ENCODE results near the gene WEE2. TPM values are rescaled to one million over a fixed set of nuclear protein-coding genes. Genes with fewer than 3 reads are reported as not detected.
A peak's percentile ranks its signal among the peaks of the same experiment; 100 is the strongest.

Gene WEE2
- total RNA-seq, 1 experiment from 2014 or later, result 0.04 TPM

- TF ChIP-seq, protein P1, sequence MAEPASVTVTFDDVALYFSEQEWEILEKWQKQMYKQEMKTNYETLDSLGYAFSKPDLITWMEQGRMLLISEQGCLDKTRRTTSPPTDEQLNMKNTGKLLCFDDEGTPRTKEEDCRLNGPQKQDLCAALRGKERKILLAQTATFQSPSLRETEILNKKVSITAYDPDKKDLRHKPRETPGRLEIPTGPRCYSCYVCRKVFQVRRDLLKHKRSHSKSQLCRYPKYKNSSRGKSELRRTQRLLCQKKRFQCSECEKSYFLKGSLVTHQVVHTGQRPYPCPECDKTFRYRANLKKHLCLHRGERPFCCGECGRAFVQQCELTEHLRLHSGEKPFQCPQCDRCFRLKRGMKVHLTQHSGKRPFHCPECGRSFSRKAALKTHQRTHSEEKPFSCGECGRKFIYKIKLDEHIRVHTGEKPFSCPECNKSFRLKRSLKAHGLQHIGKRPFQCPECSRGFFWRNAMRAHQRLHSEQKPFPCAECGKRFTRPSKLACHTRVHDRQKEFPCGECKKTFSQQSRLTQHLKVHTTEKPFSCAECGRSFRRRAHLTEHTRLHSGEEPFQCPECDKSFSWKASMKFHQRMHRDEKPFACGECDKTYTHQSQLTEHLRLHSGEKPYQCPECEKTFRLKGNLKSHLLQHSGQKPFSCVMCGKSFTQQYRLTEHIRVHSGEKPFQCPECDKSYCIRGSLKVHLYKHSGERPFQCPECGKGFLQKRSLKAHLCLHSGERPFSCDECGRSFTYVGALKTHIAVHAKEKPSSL (CRISPR knock-in tag; conservative IDR thresholded peaks at IDR 0.05), result no peak
- TF ChIP-seq GRHL2 (CRISPR knock-in tag; IDR thresholded peaks at IDR 0.05; ENCODE audit: insufficient replicate concordance, severe bottlenecking) (no peak), EMX1 (CRISPR knock-in tag; IDR thresholded peaks at IDR 0.05) (no peak), PRRX2 (CRISPR knock-in tag; IDR thresholded peaks at IDR 0.05) (no peak), PRDM15 (CRISPR knock-in tag; IDR thresholded peaks at IDR 0.05) (no peak)
Observed at GRCh38 chr7:141666071-141666470, 42.1 kb upstream of the WEE2 start (continued).

DNA sequence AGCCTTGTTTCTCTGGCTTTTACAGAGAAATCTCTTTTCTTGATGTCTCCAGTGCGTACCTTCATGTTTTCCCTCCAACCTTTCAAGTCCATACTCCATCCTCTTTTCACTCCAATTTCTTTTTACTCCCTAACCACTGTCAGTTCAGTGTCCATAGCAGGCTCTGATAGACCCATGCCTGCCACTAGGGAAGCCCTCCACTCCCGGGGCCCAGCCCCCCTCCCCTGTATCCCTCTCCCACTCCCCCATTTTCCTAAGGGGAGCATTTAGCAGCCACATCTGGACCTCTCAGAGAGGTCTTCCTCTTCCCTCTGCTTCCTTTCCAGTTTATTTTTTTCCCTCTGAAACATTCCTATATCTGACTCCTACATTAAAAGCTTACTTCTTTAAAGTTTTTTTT lies 39.3 kb upstream of the WEE2 start:
- H3K4me1 Mint-ChIP-seq, result no peaks in the 10 kb centered on the region; the same call in 1 of the 2 replicates
- TF ChIP-seq STAT6 (CRISPR knock-in tag; conservative IDR thresholded peaks at IDR 0.05; ENCODE audit: low read depth), result no peak
- no peak for TF ChIP-seq FOXP1 (CRISPR knock-in tag; IDR thresholded peaks at IDR 0.05; ENCODE audit: borderline replicate concordance)
- no peak for TF ChIP-seq TEAD4 (CRISPR knock-in tag; IDR thresholded peaks at IDR 0.05)
- no peak for TF ChIP-seq SOX15 (CRISPR knock-in tag; IDR thresholded peaks at IDR 0.05)
- TF ChIP-seq ZNF423 (CRISPR knock-in tag; IDR thresholded peaks at IDR 0.05), result no peak
- no peak for TF ChIP-seq NR3C1 (CRISPR knock-in tag; conservative IDR thresholded peaks at IDR 0.05; ENCODE audit: low read depth)
- TF ChIP-seq, protein P1 (CRISPR knock-in tag; conservative IDR thresholded peaks at IDR 0.05), result no peak
- no peak for TF ChIP-seq JUN (CRISPR knock-in tag; IDR thresholded peaks at IDR 0.05)
- TF ChIP-seq SMAD3 (CRISPR knock-in tag; IDR thresholded peaks at IDR 0.05; ENCODE audit: borderline replicate concordance), result no peak
- no peak for TF ChIP-seq MLX (CRISPR knock-in tag; IDR thresholded peaks at IDR 0.05)
- no peak for TF ChIP-seq ZBTB21 (CRISPR knock-in tag; IDR thresholded peaks at IDR 0.05; ENCODE audit: borderline replicate concordance)
- no peak for TF ChIP-seq ERG (CRISPR knock-in tag; IDR thresholded peaks at IDR 0.05)
- DNase-seq (ENCODE audit: low spot score) (no peak), ATAC-seq (peak; percentile 56; the same call in 1 of the 2 replicates)
- ChIA-PET CTCF (interaction anchor here (1.5 to 1.7 kb wide), 2 partner anchors 14 to 17 kb away, joined by 3 to 5 read pairs; no protein-coding TSS in a partner anchor), POLR2A (interaction anchor here (0.7 to 0.8 kb wide), 2 partner anchors 14 to 489 kb away, joined by 5 to 6 read pairs; no protein-coding TSS in a partner anchor)
- peaks cover 47% of the 10 kb centered on the region for H3K36me3 Mint-ChIP-seq
- H3K4me3 Mint-ChIP-seq, result no peak overlapping the region
- no peaks in the 10 kb centered on the region for H3K27me3 Mint-ChIP-seq (ENCODE audit: low read depth)
- peaks cover 10% of the 10 kb centered on the region for H3K9me3 Mint-ChIP-seq
- no peak overlapping the region for H3K27ac Mint-ChIP-seq
